CD4-positive, alpha-beta T cell treated with Interleukin-17A for 1 hour (primary cell): Measurements from ENCODE around the gene DLEC1.

Experiments used
- DNase-seq: peaks from one replicate; pipeline ENCODE4 v3.0.0-alpha.2; 2020

Gene DLEC1

DNA sequence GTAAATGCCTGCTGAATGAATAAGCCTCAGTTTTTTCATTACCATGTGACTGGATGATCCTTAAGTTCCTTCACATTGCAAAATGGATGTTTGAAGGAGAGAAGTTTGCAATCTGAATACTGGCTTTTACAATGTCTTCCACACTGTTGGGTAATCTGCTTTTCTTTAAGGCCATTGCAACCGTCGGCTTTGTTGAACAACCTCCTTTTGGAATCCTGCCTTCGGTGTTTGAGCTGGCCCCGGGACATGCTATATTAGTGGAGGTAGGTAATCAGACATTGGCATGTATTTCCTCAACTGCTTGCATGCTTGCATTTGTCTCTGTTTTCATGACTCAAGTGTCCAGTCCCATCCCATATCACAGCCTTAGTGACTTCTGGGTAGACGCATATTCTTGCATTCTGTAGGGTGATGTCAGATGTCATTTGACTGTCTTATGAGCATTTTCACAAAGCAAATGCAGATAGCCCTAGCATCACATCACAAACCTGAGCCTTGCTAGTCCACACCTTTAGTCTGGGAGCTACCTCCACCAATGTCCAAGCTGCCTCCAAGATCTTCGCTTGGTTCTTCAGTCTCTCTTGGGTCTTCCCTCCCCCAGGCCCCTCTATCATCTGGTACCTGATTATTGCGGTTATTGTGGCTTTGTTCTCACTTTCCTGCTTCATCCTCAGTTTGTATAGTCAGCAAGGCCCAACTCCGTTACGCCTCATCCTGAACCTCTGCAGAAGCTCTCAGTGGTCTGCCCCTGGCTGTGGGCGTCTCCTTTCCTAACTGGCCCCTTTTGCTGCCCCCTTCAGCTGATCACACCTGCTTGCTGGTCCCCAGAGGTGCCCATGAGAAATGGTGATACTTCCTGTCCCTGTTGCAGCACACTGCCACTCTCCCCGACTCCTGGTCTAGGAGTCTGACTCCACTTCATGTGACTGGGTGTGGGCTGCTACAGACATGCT, 49.4 kb downstream of the DLEC1 start:
- DNase-seq, result no peak

DNA sequence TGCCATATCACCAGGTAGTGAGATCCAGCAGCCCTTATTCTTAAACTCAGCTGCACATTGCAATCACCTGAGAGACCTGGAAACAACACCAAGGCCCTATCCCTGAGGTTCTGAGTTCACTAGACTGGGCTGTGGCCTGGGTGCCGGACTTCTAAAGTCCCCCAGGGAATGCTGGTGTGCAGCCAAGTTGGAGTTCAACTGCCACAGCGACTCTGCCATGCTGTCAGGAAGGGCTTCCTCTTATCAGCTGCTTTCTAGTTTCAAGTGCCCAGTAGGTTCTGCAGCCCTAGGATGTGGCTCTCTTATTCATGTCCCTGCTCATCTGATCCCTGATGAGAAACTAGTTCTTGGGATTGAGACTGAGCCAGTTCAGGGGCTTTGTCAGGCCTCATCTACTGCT, 50.2 kb downstream of the DLEC1 start:
- DNase-seq, result no peak

- no peak for DNase-seq
Observed at GRCh38 chr3:38090453-38090852, 51.4 kb downstream of the DLEC1 start.

DNA sequence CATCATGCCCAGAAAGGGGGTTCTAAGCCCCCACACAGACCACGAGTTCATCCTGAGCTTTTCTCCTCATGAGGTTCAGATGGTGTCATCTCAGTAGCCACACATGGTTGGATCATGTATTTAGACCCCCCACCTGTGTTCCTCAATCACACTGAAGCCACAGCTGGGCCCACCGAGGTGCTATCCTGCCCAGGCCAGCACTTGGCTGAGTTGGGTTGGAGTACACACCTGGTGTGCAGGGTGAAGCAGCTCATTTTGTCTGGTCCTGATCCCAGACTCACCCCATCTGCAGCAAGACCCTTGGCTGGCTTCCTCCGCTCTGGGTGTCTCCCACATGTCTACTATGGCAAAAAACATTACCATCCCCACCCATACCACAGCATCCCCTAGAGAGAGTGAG, 56.0 kb downstream of the DLEC1 start:
- DNase-seq, result no peak

GRCh38 chr3:38095669-38096483, 56.9 kb downstream of the DLEC1 start:
- DNase-seq, result no peak

DNA sequence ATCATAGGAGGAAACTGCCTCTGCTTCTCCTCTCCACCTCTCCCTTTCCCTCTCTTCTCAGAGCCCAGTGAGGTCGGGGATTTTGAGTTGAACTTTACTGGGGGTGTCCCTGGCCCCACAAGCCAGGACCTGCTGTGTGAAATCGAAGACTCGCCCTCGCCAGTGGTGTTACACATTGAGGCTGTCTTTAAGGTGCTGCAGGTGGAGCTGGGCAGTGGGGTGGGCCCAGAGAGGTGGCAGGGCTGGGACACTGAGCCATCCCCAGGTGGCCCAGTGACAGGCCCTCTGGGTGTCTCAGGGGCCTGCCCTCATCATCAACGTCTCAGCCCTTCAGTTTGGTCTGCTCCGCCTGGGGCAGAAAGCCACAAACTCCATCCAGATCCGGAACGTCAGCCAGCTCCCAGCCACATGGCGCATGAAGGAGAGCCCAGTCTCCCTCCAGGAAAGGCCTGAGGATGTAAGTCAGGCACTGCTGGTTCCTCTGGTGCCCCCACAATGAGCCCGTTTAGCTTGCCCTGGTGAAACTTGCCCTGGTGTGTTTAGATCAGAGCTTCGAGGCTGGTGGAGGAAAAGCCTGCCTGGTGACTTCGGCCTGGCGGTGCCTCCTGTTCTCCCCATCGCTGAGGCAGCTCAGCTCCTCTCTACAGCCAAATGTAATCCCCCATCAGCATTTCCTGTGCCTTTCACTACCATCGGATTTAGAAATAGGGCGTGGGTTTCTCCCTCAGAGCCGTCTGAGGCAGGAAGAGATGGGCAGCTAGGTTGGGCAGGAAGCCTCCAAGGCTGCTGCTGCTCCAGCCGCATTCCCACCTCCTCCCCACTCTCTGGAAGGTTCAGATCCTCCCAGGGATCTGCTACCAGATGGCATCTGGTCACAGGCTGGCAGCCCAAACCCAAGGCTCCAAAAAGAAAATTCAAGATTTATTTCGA, 58.7 kb downstream of the DLEC1 start:
- DNase-seq, result no peak

- DNase-seq, result no peak
Observed at GRCh38 chr3:38098376-38098723, 59.3 kb downstream of the DLEC1 start.

DNA sequence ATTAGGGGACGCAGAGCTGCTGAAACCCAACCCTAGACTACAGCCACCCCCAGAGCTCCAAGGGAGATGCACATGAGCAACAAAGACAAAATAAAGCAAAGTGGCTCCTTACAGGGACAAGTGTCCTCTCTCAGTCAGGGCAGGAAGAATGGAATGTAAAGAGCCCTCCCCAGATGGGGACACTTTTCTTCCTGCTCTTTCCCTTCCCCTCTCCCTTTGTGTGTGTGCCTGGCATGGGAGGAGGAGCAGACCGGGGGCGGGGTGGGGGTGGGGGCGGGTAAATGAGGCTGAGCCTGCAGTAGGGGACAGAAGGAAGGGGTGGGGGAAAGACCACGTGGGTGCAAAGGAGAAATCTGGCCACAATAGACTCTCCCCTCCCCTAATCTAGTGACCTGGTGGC, 60.5 kb downstream of the DLEC1 start:
- no peak for DNase-seq

- no peak for DNase-seq
Observed at GRCh38 chr3:38100498-38100897, 61.5 kb downstream of the DLEC1 start.

DNA sequence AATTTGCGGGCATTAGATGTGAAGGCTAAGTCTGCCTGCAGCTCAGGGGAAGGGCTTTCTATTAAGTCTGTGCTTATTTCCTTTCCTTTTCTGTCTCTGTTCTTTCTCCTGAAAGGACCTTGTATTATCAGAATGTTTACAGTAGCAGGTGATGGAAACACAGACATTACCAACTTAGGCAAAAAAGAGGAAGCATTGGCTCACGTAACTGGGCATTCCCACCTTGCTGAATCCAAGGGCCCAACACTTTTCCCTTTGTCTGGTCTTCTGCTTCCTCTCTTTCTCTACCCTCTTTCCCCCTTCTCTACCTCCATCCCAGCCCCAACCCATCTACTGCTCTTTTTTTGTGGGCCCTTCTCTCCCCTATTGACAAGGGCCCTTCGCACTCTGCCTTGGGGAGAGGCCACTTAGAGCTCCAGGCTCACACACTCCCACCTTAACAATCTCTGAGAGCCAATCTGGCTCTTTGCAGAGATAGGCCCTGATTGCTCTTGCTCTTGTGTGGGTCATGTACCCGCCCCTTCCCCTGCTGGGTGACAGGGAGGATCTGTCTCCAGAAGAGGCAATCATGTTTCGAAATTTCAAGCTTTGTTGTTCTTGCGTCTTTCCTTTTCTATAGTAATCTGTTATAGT, 62.9 kb downstream of the DLEC1 start:
- no peak for DNase-seq

DNA sequence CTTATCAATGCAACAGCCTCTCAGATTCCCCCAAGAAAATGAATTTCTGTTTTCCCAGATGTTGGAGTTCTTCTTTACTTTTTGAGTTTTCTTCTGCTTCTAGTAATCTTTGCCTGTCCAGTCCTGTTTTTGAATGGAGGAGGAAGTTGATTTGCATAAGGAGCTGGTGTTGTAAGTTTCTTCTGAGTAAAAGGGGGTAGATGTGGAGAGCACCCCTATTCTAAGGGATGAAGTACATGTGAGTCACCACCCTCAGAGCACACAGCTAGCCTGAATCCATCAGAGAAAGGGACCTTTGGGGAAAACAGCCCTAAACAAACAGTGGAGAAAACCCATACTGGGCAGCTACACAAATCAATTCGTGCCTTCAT, 63.4 kb downstream of the DLEC1 start:
- no peak for DNase-seq

GRCh38 chr3:38105525-38105924, 66.5 kb downstream of the DLEC1 start:
- DNase-seq, result no peak

DNA sequence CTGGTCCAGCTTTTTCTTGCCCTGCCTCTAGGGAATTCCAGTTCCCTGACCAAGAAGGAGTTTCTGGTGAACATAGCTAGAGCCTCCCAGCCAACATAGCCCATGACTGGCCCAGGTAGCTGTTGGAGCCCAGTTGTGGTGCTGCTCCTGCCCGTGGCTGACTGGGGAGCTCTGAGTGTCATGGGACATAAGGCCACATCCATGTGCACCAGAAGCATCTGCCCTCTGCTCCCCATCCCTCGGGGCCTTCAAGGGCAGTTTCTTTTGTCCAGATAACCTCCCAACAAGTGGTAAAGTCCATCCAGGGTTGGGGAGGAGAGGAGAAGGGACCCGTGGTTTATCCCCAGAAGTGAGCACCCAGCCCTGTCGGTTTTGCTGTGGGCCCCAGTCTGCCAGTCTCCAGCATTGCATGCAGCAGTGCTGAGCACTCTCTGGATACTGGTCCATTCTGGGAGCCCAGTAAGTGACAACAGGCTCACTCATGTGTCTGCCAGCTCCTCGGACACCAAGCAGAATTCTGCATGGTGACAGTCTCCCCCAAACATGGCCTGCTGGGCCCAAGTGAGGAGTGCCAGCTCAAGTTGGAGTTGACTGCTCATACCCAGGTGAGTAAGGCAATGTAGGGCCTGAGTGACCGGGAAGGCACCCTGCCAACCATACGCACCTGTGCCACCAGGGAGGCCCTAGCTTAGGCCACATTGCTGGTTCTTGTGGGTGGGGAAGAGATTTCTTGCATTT, 69.1 kb downstream of the DLEC1 start:
- DNase-seq, result no peak

- no peak for DNase-seq
Observed at GRCh38 chr3:38108649-38109579, 69.9 kb downstream of the DLEC1 start.

GRCh38 chr3:38109580-38110313, 70.7 kb downstream of the DLEC1 start:
- DNase-seq, result no peak

DNA sequence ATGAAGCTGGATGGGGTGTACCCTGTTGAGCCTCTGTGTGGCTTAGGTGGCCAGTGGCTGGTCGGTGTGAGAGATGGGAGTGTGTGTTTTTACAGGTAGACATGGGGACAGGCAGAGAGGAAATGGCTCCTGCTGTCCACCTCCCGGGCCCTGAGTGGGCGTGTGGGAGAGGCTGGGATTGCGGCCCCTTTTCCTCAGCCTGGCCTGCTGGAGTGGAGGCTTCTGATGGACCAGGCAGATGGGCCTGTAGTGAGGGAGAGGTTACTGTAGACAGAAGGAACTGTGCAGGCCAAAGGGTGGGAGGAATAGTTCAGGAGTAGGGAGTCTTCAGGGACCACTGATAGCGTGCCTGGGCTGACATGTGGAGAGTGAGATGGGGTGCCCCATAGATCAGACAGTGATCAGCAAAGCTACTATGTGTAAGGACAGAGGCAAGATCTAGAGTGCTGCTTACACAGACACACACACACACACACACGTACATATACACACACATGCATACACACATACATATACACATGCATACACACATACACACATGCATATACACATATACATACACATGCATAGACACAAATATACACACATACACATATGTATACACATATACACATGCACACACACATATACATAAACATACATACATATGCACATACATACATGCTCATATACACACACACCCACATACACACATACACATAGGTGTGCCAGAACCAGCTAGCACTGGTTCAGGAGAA, 71.5 kb downstream of the DLEC1 start:
- no peak for DNase-seq

- DNase-seq, result no peak
Observed at GRCh38 chr3:38111201-38111600, 72.2 kb downstream of the DLEC1 start.

DNA sequence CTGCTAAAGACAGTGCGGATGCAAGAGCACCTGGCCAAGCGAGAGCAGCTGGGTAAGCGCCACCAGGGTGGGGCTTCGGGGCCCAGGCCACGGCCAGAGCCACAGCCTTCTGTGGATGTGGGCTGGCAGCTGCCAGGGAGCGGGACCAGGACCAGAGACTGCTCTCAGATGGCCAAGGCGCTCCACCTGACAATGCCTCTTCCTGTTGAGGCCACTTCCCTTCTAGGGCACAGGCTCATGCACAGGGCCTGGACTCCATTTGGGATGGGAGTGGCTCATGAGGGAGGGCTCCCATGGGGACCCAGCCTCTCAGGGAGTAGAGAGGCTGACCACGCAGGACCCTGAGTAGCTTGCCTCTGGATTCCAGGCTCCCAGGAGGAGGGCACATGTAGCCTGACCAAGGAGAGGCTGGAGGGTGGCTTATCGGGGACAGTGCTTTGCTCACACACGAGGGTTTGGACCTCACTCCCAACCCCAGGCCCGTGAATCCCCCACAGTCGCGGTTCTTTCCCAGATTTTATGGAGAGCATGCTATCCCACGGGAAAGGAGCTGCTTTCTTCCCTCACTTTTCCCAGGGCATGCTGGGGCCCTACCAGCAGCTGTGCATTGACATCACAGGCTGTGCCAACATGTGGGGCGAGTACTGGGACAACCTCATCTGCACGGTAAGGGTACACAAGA, 72.8 kb downstream of the DLEC1 start:
- no peak for DNase-seq

- DNase-seq, result no peak
Observed at GRCh38 chr3:38112378-38112761, 73.4 kb downstream of the DLEC1 start.
